Endothelial cell (in vitro differentiated cells): ENCODE data around the gene MCEMP1. TPM values are rescaled to one million over a fixed set of nuclear protein-coding genes. Genes with fewer than 3 reads are reported as not detected.
"Not testable (repeated sequence)": the region's sequence is repeated elsewhere in the genome, so short reads cannot be mapped to it uniquely, and the experiment has no call there.

Experiments
- DNase-seq: peaks from one replicate; pipeline ENCODE4 v3.0.0; 2021; ENCODE audit warnings: low spot score
- H3K27ac Mint-ChIP-seq: one replicate; pipeline ENCODE4 v1.8.0; 2021; ENCODE audit warnings: mixed read lengths, inconsistent platforms; ENCODE audit not compliant: unreplicated experiment
- H3K27me3 Mint-ChIP-seq: one replicate; pipeline ENCODE4 v1.8.0; 2021; ENCODE audit warnings: mild to moderate bottlenecking, moderate library complexity, mixed read lengths, inconsistent platforms; ENCODE audit not compliant: unreplicated experiment
- H3K36me3 Mint-ChIP-seq: one replicate; pipeline ENCODE4 v1.8.0; 2021; ENCODE audit warnings: mild to moderate bottlenecking, low read depth, mixed read lengths, inconsistent platforms; ENCODE audit not compliant: unreplicated experiment
- H3K4me1 Mint-ChIP-seq: one replicate; pipeline ENCODE4 v1.8.0; 2021; ENCODE audit warnings: mild to moderate bottlenecking, mixed read lengths, inconsistent platforms; ENCODE audit not compliant: unreplicated experiment
- H3K4me3 Mint-ChIP-seq: one replicate; pipeline ENCODE4 v1.8.0; 2021; ENCODE audit warnings: mild to moderate bottlenecking, mixed read lengths, inconsistent platforms; ENCODE audit not compliant: unreplicated experiment
- H3K9me3 Mint-ChIP-seq: one replicate; pipeline ENCODE4 v1.8.0; 2021; ENCODE audit warnings: mixed read lengths, inconsistent platforms; ENCODE audit not compliant: unreplicated experiment
- CTCF ChIP-seq: fragments of 200-600 bp; sonication (generic); IDR thresholded peaks from one replicate; pipeline ENCODE4 v1.5.0; 2021; ENCODE audit warnings: antibody characterized with exemption; ENCODE audit not compliant: unreplicated experiment
- total RNA-seq: library from RNA; stranded (reverse); fragmentation: NEBNext Ultra II Directional; extraction: Animal tissue kit (Norgen Biotek cat#: 25700); gene quantifications from one replicate; pipeline ENCODE4 v1.2.1, GENCODE V29; 2021; ENCODE audit not compliant: unreplicated experiment

Gene MCEMP1
- total RNA-seq, 1 donor from 2014 or later: not detected

GRCh38 chr19:7640803-7641202 lies 36.1 kb upstream of the MCEMP1 start:
- DNase-seq: no peak

GRCh38 chr19:7641290-7642276 lies 35.3 kb upstream of the MCEMP1 start:
- Mint-ChIP-seq H3K4me1 (peaks cover 3% of the 10 kb centered on the region), H3K27ac (no peak overlapping the region), H3K36me3 (peaks cover 7% of the 10 kb centered on the region), H3K4me3 (no peak overlapping the region), H3K27me3 (peaks cover 13% of the 10 kb centered on the region), H3K9me3 (no peaks in the 10 kb centered on the region)
- peak; percentile 26 for DNase-seq
- no peak for TF ChIP-seq CTCF

More at GRCh38 chr19:7640803-7641202, 36.1 kb upstream of the MCEMP1 start:
- no peak for TF ChIP-seq CTCF
- no peak overlapping the region for H3K27ac Mint-ChIP-seq
- peaks cover 7% of the 10 kb centered on the region for H3K36me3 Mint-ChIP-seq
- no peaks in the 10 kb centered on the region for H3K9me3 Mint-ChIP-seq
- H3K4me1 Mint-ChIP-seq: peaks cover 2% of the 10 kb centered on the region
- H3K27me3 Mint-ChIP-seq: peaks cover 17% of the 10 kb centered on the region
- H3K4me3 Mint-ChIP-seq: no peak overlapping the region

GRCh38 chr19:7642295-7643030 lies 34.4 kb upstream of the MCEMP1 start:
- Mint-ChIP-seq H3K27ac (no peak overlapping the region), H3K9me3 (no peaks in the 10 kb centered on the region), H3K4me3 (no peak overlapping the region), H3K36me3 (peaks cover 7% of the 10 kb centered on the region), H3K4me1 (peaks cover 3% of the 10 kb centered on the region), H3K27me3 (peaks cover 13% of the 10 kb centered on the region)
- DNase-seq: no peak
- TF ChIP-seq CTCF: no peak

DNA sequence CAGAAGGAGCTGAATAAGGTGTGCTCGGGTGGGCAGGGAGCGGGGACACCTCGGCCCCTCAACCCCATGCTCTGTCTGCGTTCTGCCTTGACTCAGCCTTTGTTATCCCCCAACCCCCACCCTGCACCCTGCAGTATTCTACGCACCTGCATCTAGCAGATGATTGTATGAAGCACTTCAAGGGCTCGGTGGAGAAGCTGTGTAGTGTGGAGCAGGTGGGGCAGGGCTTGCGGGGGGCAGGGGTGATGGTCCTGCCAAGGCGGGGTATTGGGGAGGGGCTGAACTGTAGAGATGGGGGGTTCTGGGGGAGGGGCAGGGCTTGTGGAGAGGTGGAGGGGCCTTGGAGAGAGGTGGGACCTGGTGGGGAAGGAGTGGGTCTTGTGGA lies 33.9 kb upstream of the MCEMP1 start:
- Mint-ChIP-seq H3K4me3 (no peak overlapping the region), H3K27ac (no peak overlapping the region), H3K36me3 (peaks cover 7% of the 10 kb centered on the region), H3K27me3 (peaks cover 16% of the 10 kb centered on the region), H3K4me1 (peaks cover 3% of the 10 kb centered on the region), H3K9me3 (no peaks in the 10 kb centered on the region)
- no peak for TF ChIP-seq CTCF
- no peak for DNase-seq

DNA sequence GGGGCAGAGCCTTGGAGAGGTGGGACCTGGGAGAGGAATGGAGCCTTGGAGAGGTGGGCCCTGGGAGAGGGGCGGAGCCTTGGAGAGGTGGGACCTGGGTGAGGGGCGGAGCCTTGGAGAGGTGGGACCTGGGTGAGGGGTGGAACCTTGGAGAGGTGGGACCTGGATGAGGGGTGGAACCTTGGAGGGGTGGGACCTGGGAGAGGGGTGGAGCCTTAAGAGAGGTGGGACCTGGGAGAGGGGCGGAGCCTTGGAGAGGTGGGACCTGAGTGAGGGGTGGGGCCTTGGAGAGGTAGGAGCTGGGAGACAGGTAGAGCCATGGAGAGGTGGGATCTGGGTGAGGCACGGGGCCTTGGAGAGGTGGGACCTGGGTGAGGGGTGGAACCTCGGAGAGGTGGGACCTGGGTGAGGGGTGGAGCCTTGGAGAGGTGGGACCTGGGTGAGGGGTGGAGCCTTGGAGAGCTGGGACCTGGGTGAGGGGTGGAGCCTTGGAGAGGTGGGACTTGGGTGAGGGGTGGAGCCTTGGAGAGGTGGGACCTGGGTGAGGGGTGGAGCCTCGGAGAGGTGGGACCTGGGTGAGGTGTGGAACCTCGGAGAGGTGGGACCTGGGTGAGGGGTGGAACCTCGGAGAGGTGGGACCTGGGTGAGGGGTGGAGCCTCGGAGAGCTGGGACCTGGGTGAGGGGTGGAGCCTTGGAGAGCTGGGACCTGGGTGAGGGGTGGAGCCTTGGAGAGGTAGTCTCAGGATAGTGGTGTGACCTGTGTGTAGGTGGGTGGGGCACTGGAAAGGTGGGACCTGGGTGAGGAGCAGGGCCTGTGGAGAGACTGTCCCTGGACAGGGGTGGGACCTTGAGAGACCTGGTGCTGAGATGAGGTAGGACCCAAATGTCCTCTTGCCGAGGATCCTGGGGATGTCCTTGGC lies 33.0 kb upstream of the MCEMP1 start:
- not testable (repeated sequence) for H3K36me3 Mint-ChIP-seq, DNase-seq, H3K27ac Mint-ChIP-seq, H3K9me3 Mint-ChIP-seq, H3K4me1 Mint-ChIP-seq, H3K4me3 Mint-ChIP-seq
- H3K27me3 Mint-ChIP-seq: peaks cover 18% of the 10 kb centered on the region
